Prostate gland (tissue), 2 donors: Measurements from ENCODE around the gene SPEF1.

Source experiments
- CTCF ChIP-seq, 4 experiments: fragments of 200-600 bp in 2 of 4; fragments of 450-650 bp in 2 of 4; sonication (generic) in 2 of 4; IDR thresholded peaks; 1 replicate in 3 of 4; 2 replicates in 1 of 4; pipeline ENCODE4 v1.5.1; 2016 to 2019; ENCODE audit warnings: antibody characterized with exemption in 4 of 4, mild to moderate bottlenecking in 2 of 4, moderate library complexity in 2 of 4
- POLR2A ChIP-seq: fragments of 450-650 bp; IDR thresholded peaks from one replicate; pipeline ENCODE4 v1.6.1; 2016; ENCODE audit warnings: antibody characterized with exemption, mild to moderate bottlenecking
- POLR2AphosphoS5 ChIP-seq: sonication (generic); formaldehyde crosslinking; IDR thresholded peaks from one replicate; pipeline ENCODE4 v1.6.1; 2017; ENCODE audit warnings: antibody characterized with exemption

GRCh38 chr20:3813848-3814581 lies 32.8 kb upstream of the SPEF1 start:
- no peak for TF ChIP-seq CTCF (IDR thresholded peaks at IDR 0.05)
- no peak for TF ChIP-seq POLR2A
- no peak for TF ChIP-seq POLR2AphosphoS5
